ENCODE results near the gene ENC1.

ENC1 gene

GRCh38 chr5:74612045-74612444 is 28.5 kb downstream of the ENC1 start:
- Histone ChIP-seq H3K9ac (ENCODE audit: low read depth in 1 of 2, low read length in 2 of 2) (no peak overlapping the region), H3K36me3 (ENCODE audit: control insufficient read depth in 2 of 2, insufficient read depth in 2 of 2, low read length in 2 of 2) (no peaks in the 10 kb centered on the region), H3K4me1 (ENCODE audit: control insufficient read depth in 2 of 2, insufficient read depth in 2 of 2, low read length in 2 of 2) (no peaks in the 10 kb centered on the region), H3K27me3 (ENCODE audit: control insufficient read depth in 2 of 2, insufficient read depth in 2 of 2, low read length in 2 of 2) (no peaks in the 10 kb centered on the region), H3K9me3 (ENCODE audit: control insufficient read depth in 2 of 2, low read length in 2 of 2) (no peaks in the 10 kb centered on the region), H3K27ac (ENCODE audit: low read depth in 2 of 2, low read length in 2 of 2) (no peak overlapping the region), H3K4me3 (ENCODE audit: low read length in 2 of 2) (no peak overlapping the region)

- Histone ChIP-seq H3K9ac (ENCODE audit: low read depth in 1 of 2, low read length in 2 of 2) (no peak overlapping the region), H3K4me1 (ENCODE audit: control insufficient read depth in 2 of 2, insufficient read depth in 2 of 2, low read length in 2 of 2) (no peaks in the 10 kb centered on the region), H3K9me3 (ENCODE audit: control insufficient read depth in 2 of 2, low read length in 2 of 2) (no peaks in the 10 kb centered on the region), H3K36me3 (ENCODE audit: control insufficient read depth in 2 of 2, insufficient read depth in 2 of 2, low read length in 2 of 2) (no peaks in the 10 kb centered on the region), H3K27ac (ENCODE audit: low read depth in 2 of 2, low read length in 2 of 2) (no peak overlapping the region), H3K4me3 (ENCODE audit: low read length in 2 of 2) (no peak overlapping the region), H3K27me3 (ENCODE audit: control insufficient read depth in 2 of 2, insufficient read depth in 2 of 2, low read length in 2 of 2) (no peaks in the 10 kb centered on the region)
Measured at GRCh38 chr5:74608736-74609601, 31.6 kb downstream of the ENC1 start.

GRCh38 chr5:74605759-74606158 is 34.8 kb downstream of the ENC1 start:
- no peaks in the 10 kb centered on the region for H3K36me3 ChIP-seq (ENCODE audit: control insufficient read depth in 2 of 2, insufficient read depth in 2 of 2, low read length in 2 of 2)
- no peaks in the 10 kb centered on the region for H3K27me3 ChIP-seq (ENCODE audit: control insufficient read depth in 2 of 2, insufficient read depth in 2 of 2, low read length in 2 of 2)
- no peak overlapping the region for H3K9ac ChIP-seq (ENCODE audit: low read depth in 1 of 2, low read length in 2 of 2)
- H3K9me3 ChIP-seq (ENCODE audit: control insufficient read depth in 2 of 2, low read length in 2 of 2), result no peaks in the 10 kb centered on the region
- no peak overlapping the region for H3K27ac ChIP-seq (ENCODE audit: low read depth in 2 of 2, low read length in 2 of 2)
- no peak overlapping the region for H3K4me3 ChIP-seq (ENCODE audit: low read length in 2 of 2)
- no peaks in the 10 kb centered on the region for H3K4me1 ChIP-seq (ENCODE audit: control insufficient read depth in 2 of 2, insufficient read depth in 2 of 2, low read length in 2 of 2)

GRCh38 chr5:74603376-74603775 is 37.2 kb downstream of the ENC1 start:
- Histone ChIP-seq H3K27me3 (ENCODE audit: control insufficient read depth in 2 of 2, insufficient read depth in 2 of 2, low read length in 2 of 2) (no peaks in the 10 kb centered on the region), H3K27ac (ENCODE audit: low read depth in 2 of 2, low read length in 2 of 2) (no peak overlapping the region), H3K4me1 (ENCODE audit: control insufficient read depth in 2 of 2, insufficient read depth in 2 of 2, low read length in 2 of 2) (no peaks in the 10 kb centered on the region), H3K9ac (ENCODE audit: low read depth in 1 of 2, low read length in 2 of 2) (no peak overlapping the region), H3K4me3 (ENCODE audit: low read length in 2 of 2) (no peak overlapping the region), H3K36me3 (ENCODE audit: control insufficient read depth in 2 of 2, insufficient read depth in 2 of 2, low read length in 2 of 2) (no peaks in the 10 kb centered on the region), H3K9me3 (ENCODE audit: control insufficient read depth in 2 of 2, low read length in 2 of 2) (no peaks in the 10 kb centered on the region)

- no peaks in the 10 kb centered on the region for H3K4me1 ChIP-seq (ENCODE audit: control insufficient read depth in 2 of 2, insufficient read depth in 2 of 2, low read length in 2 of 2)
- H3K27ac ChIP-seq (ENCODE audit: low read depth in 2 of 2, low read length in 2 of 2), result no peak overlapping the region
- H3K9ac ChIP-seq (ENCODE audit: low read depth in 1 of 2, low read length in 2 of 2), result no peak overlapping the region
- H3K9me3 ChIP-seq (ENCODE audit: control insufficient read depth in 2 of 2, low read length in 2 of 2), result no peaks in the 10 kb centered on the region
- H3K4me3 ChIP-seq (ENCODE audit: low read length in 2 of 2), result no peak overlapping the region
- H3K36me3 ChIP-seq (ENCODE audit: control insufficient read depth in 2 of 2, insufficient read depth in 2 of 2, low read length in 2 of 2), result no peaks in the 10 kb centered on the region
- no peaks in the 10 kb centered on the region for H3K27me3 ChIP-seq (ENCODE audit: control insufficient read depth in 2 of 2, insufficient read depth in 2 of 2, low read length in 2 of 2)
Measured at GRCh38 chr5:74599148-74599547, 41.4 kb downstream of the ENC1 start.

- Histone ChIP-seq H3K4me3 (ENCODE audit: low read length in 2 of 2) (no peak overlapping the region), H3K9me3 (ENCODE audit: control insufficient read depth in 2 of 2, low read length in 2 of 2) (no peaks in the 10 kb centered on the region), H3K4me1 (ENCODE audit: control insufficient read depth in 2 of 2, insufficient read depth in 2 of 2, low read length in 2 of 2) (no peaks in the 10 kb centered on the region), H3K27ac (ENCODE audit: low read depth in 2 of 2, low read length in 2 of 2) (no peak overlapping the region), H3K9ac (ENCODE audit: low read depth in 1 of 2, low read length in 2 of 2) (no peak overlapping the region), H3K36me3 (ENCODE audit: control insufficient read depth in 2 of 2, insufficient read depth in 2 of 2, low read length in 2 of 2) (no peaks in the 10 kb centered on the region), H3K27me3 (ENCODE audit: control insufficient read depth in 2 of 2, insufficient read depth in 2 of 2, low read length in 2 of 2) (no peaks in the 10 kb centered on the region)
Measured at GRCh38 chr5:74598731-74599130, 41.8 kb downstream of the ENC1 start.

GRCh38 chr5:74596927-74597326 is 43.6 kb downstream of the ENC1 start:
- H3K9ac ChIP-seq (ENCODE audit: low read depth in 1 of 2, low read length in 2 of 2), result no peak overlapping the region
- H3K27ac ChIP-seq (ENCODE audit: low read depth in 2 of 2, low read length in 2 of 2), result no peak overlapping the region
- no peaks in the 10 kb centered on the region for H3K36me3 ChIP-seq (ENCODE audit: control insufficient read depth in 2 of 2, insufficient read depth in 2 of 2, low read length in 2 of 2)
- H3K4me1 ChIP-seq (ENCODE audit: control insufficient read depth in 2 of 2, insufficient read depth in 2 of 2, low read length in 2 of 2), result no peaks in the 10 kb centered on the region
- no peak overlapping the region for H3K4me3 ChIP-seq (ENCODE audit: low read length in 2 of 2)
- H3K9me3 ChIP-seq (ENCODE audit: control insufficient read depth in 2 of 2, low read length in 2 of 2), result no peaks in the 10 kb centered on the region
- H3K27me3 ChIP-seq (ENCODE audit: control insufficient read depth in 2 of 2, insufficient read depth in 2 of 2, low read length in 2 of 2), result no peaks in the 10 kb centered on the region

- Histone ChIP-seq H3K4me3 (ENCODE audit: low read length in 2 of 2) (no peak overlapping the region), H3K27ac (ENCODE audit: low read depth in 2 of 2, low read length in 2 of 2) (no peak overlapping the region), H3K9ac (ENCODE audit: low read depth in 1 of 2, low read length in 2 of 2) (no peak overlapping the region), H3K27me3 (ENCODE audit: control insufficient read depth in 2 of 2, insufficient read depth in 2 of 2, low read length in 2 of 2) (no peaks in the 10 kb centered on the region), H3K36me3 (ENCODE audit: control insufficient read depth in 2 of 2, insufficient read depth in 2 of 2, low read length in 2 of 2) (no peaks in the 10 kb centered on the region), H3K4me1 (ENCODE audit: control insufficient read depth in 2 of 2, insufficient read depth in 2 of 2, low read length in 2 of 2) (no peaks in the 10 kb centered on the region), H3K9me3 (ENCODE audit: control insufficient read depth in 2 of 2, low read length in 2 of 2) (no peaks in the 10 kb centered on the region)
Measured at GRCh38 chr5:74595143-74595925, 45.2 kb downstream of the ENC1 start.

GRCh38 chr5:74594137-74595040 is 46.1 kb downstream of the ENC1 start:
- H3K9me3 ChIP-seq (ENCODE audit: control insufficient read depth in 2 of 2, low read length in 2 of 2), result no peaks in the 10 kb centered on the region
- no peak overlapping the region for H3K4me3 ChIP-seq (ENCODE audit: low read length in 2 of 2)
- H3K36me3 ChIP-seq (ENCODE audit: control insufficient read depth in 2 of 2, insufficient read depth in 2 of 2, low read length in 2 of 2), result no peaks in the 10 kb centered on the region
- no peak overlapping the region for H3K9ac ChIP-seq (ENCODE audit: low read depth in 1 of 2, low read length in 2 of 2)
- H3K27me3 ChIP-seq (ENCODE audit: control insufficient read depth in 2 of 2, insufficient read depth in 2 of 2, low read length in 2 of 2), result no peaks in the 10 kb centered on the region
- H3K4me1 ChIP-seq (ENCODE audit: control insufficient read depth in 2 of 2, insufficient read depth in 2 of 2, low read length in 2 of 2), result no peaks in the 10 kb centered on the region
- H3K27ac ChIP-seq (ENCODE audit: low read depth in 2 of 2, low read length in 2 of 2), result no peak overlapping the region
